Body of pancreas (tissue), 4 donors: ENCODE data around the gene BCL11B.

Experiments
- POLR2A ChIP-seq, 3 donors: fragments of 450-650 bp; IDR thresholded peaks; one replicate each; pipeline ENCODE4 v1.6.1; 2016; ENCODE audit warnings: antibody characterized with exemption in 3 of 3, mild to moderate bottlenecking in 2 of 3
- TF ChIP-seq, protein P1 (sequence below), 7 experiments: fragments of 450-650 bp in 4 of 7; fragments of 200-600 bp in 3 of 7; sonication (generic) in 3 of 7; IDR thresholded peaks; one replicate each; pipeline ENCODE4 v1.5.1; 2016 to 2019; ENCODE audit warnings: antibody characterized with exemption in 7 of 7

DNA sequence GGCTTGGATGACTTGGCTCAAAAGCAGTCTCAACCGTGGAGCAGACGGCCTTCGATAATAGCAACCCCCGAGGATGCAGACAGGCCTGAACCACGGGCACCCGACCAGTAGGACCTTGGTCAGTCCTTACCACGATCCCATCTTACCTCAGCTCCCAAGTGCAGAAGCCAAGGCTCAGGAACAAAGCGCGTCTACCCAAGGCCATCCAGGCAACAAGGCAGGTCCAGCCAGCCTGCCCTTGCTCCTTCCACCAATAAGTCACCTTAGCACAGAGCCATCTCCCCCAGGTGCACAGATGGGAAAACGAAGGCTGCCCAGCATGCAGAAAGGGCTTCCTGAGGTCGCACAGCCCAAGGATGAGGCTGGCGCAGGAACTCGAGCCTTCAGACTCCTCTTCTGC lies 77.3 kb downstream of the BCL11B start:
- no peak for TF ChIP-seq POLR2A (IDR thresholded peaks at IDR 0.05)
- TF ChIP-seq, protein P1, sequence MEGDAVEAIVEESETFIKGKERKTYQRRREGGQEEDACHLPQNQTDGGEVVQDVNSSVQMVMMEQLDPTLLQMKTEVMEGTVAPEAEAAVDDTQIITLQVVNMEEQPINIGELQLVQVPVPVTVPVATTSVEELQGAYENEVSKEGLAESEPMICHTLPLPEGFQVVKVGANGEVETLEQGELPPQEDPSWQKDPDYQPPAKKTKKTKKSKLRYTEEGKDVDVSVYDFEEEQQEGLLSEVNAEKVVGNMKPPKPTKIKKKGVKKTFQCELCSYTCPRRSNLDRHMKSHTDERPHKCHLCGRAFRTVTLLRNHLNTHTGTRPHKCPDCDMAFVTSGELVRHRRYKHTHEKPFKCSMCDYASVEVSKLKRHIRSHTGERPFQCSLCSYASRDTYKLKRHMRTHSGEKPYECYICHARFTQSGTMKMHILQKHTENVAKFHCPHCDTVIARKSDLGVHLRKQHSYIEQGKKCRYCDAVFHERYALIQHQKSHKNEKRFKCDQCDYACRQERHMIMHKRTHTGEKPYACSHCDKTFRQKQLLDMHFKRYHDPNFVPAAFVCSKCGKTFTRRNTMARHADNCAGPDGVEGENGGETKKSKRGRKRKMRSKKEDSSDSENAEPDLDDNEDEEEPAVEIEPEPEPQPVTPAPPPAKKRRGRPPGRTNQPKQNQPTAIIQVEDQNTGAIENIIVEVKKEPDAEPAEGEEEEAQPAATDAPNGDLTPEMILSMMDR (IDR thresholded peaks at IDR 0.05): no peak
